Measurements from ENCODE around the gene ANKRD66. TPM values are rescaled to one million over a fixed set of nuclear protein-coding genes. Genes with fewer than 3 reads are reported as not detected.

Gene ANKRD66
- total RNA-seq (not detected), polyA plus RNA-seq (not detected)

DNA sequence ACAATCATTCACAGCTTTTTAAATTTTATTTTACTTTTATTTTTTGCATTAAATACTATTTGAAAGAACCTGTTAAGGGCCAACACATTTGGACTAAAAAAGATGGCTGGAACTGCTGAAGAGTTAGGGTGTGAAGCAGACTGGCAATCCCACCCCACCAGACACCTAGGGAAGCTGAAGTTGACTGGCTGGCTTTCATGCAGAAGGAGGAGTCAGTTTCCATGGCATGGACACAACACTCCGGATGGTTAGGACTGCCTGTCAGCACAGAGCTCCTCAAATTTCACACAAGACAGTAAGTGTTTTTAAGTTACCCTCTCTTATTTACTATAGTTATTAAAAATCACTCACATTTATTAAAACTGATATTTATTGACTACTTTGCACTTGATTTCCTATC, at the start of gene ANKRD66:
Gene ANKRD66 (plus strand): TSS at position 238 of the 400 bp plus-strand sequence. CDS start 5,016 bp downstream, outside the sequence.
- no peaks in the 10 kb centered on the region for H3K36me3 ChIP-seq (ENCODE audit: insufficient read depth, low read length)
- no peak for DNase-seq
- H3K4me3 Mint-ChIP-seq: no peak within 1 kb of the TSS
- H3K27me3 Mint-ChIP-seq: peaks cover 2 to 14% of the 10 kb centered on the region in 2 donors
- no peak within 1 kb of the TSS for H3K27ac ChIP-seq (ENCODE audit: low read depth, low read length)
- no peaks in the 10 kb centered on the region for H3K27me3 ChIP-seq (ENCODE audit: insufficient read depth, low read length, poor library complexity, severe bottlenecking)
- no peaks in the 10 kb centered on the region for H3K9me3 Mint-ChIP-seq
- no peak within 1 kb of the TSS for H3K4me3 ChIP-seq (ENCODE audit: low read length)
- no peaks in the 10 kb centered on the region for H3K4me1 Mint-ChIP-seq
- ChIA-PET POLR2A (no interaction called here), CTCF (no interaction called here)
- H3K9me3 ChIP-seq (ENCODE audit: low read length): no peaks in the 10 kb centered on the region
- H3K36me3 Mint-ChIP-seq: no peaks in the 10 kb centered on the region
- no peaks in the 10 kb centered on the region for H3K4me1 ChIP-seq (ENCODE audit: insufficient read depth, low read length)
- H3K27ac Mint-ChIP-seq: no peak within 1 kb of the TSS

GRCh38 chr6:46699970-46700369, 46.8 kb upstream of the ANKRD66 start:
- peaks cover 6% of the 10 kb centered on the region for H3K27me3 ChIP-seq (ENCODE audit: insufficient read depth, low read length, poor library complexity, severe bottlenecking)
- no peaks in the 10 kb centered on the region for H3K4me1 Mint-ChIP-seq
- H3K4me3 ChIP-seq (ENCODE audit: low read length): no peak overlapping the region
- H3K36me3 Mint-ChIP-seq: no peaks in the 10 kb centered on the region
- no peak overlapping the region for H3K27ac Mint-ChIP-seq
- H3K9me3 Mint-ChIP-seq: peaks cover 0 to 2% (median 0%) of the 10 kb centered on the region in 5 donors
- no peaks in the 10 kb centered on the region for H3K9me3 ChIP-seq (ENCODE audit: low read length)
- ChIA-PET POLR2A (no interaction called here), CTCF (no interaction called here)
- no peak for DNase-seq
- H3K4me3 Mint-ChIP-seq: no peak overlapping the region
- H3K4me1 ChIP-seq (ENCODE audit: insufficient read depth, low read length): no peaks in the 10 kb centered on the region
- H3K27me3 Mint-ChIP-seq: peaks cover 14 to 24% of the 10 kb centered on the region in 2 donors
- no peaks in the 10 kb centered on the region for H3K36me3 ChIP-seq (ENCODE audit: insufficient read depth, low read length)
- no peak overlapping the region for H3K27ac ChIP-seq (ENCODE audit: low read depth, low read length)

DNA sequence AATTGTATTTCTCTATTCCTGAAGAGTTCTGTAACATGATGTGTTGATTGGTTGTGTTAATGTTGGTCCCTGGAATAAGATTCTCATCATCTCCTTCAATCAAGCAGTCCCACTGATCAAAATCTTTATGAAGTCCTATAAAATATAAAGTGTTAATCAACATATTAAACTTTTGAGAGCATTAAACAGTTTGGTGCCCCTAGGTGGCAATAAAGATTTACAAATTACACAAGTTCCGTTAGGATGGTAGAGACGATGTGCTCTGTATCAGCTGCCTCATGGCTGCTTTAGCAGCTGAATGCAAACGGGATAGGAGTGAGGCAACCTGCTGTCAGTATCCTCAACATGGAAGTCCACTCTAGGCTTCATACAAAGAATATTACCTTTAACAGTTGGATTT, 42.2 kb upstream of the ANKRD66 start:
- H3K36me3 Mint-ChIP-seq: no peaks in the 10 kb centered on the region
- no peaks in the 10 kb centered on the region for H3K4me1 Mint-ChIP-seq
- H3K27ac Mint-ChIP-seq: no peak overlapping the region
- H3K9me3 Mint-ChIP-seq: peaks cover 0 to 3% (median 0%) of the 10 kb centered on the region in 5 donors
- Histone ChIP-seq H3K27ac (ENCODE audit: low read depth, low read length) (no peak overlapping the region), H3K4me3 (ENCODE audit: low read length) (no peak overlapping the region), H3K27me3 (ENCODE audit: insufficient read depth, low read length, poor library complexity, severe bottlenecking) (peaks cover 3% of the 10 kb centered on the region), H3K9me3 (ENCODE audit: low read length) (no peaks in the 10 kb centered on the region), H3K36me3 (ENCODE audit: insufficient read depth, low read length) (no peaks in the 10 kb centered on the region), H3K4me1 (ENCODE audit: insufficient read depth, low read length) (no peaks in the 10 kb centered on the region)
- CTCF ChIA-PET: no interaction called here
- H3K4me3 Mint-ChIP-seq: no peak overlapping the region
- peaks cover 6 to 34% of the 10 kb centered on the region in 2 donors for H3K27me3 Mint-ChIP-seq
- no peak for DNase-seq
- POLR2A ChIA-PET: no interaction called here

DNA sequence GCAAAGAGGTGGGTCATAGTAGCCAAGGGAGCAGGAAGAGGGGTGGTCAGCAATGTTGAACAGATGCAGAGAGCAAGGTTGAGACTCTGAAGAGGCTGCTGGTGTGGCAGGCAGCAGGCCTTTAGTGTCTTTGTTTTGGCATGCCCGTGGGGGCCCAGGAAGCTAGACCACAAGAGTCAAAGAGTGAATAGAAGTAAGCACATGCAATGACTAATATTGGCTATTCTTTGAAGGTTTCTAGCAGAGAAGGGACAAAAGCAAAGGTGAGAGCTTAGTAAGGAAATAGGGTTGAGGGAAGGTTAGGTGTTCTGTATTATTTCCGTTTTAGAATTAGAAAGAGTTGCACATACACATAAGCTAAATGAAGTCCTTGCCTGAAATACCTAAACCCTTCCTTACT, 40.3 kb upstream of the ANKRD66 start:
- POLR2A ChIA-PET: no interaction called here
- H3K9me3 Mint-ChIP-seq: peaks cover 0 to 3% (median 0%) of the 10 kb centered on the region in 5 donors
- no peaks in the 10 kb centered on the region for H3K4me1 ChIP-seq (ENCODE audit: insufficient read depth, low read length)
- no peaks in the 10 kb centered on the region for H3K9me3 ChIP-seq (ENCODE audit: low read length)
- H3K4me3 Mint-ChIP-seq: no peak overlapping the region
- peaks cover 8 to 40% of the 10 kb centered on the region in 2 donors for H3K27me3 Mint-ChIP-seq
- H3K36me3 ChIP-seq (ENCODE audit: insufficient read depth, low read length): no peaks in the 10 kb centered on the region
- no peaks in the 10 kb centered on the region for H3K4me1 Mint-ChIP-seq
- CTCF ChIA-PET: no interaction called here
- peak overlapping the region in 1 of 8 donors; percentile 47 for H3K27ac Mint-ChIP-seq
- no peak overlapping the region for H3K4me3 ChIP-seq (ENCODE audit: low read length)
- H3K27ac ChIP-seq (ENCODE audit: low read depth, low read length): no peak overlapping the region
- H3K27me3 ChIP-seq (ENCODE audit: insufficient read depth, low read length, poor library complexity, severe bottlenecking): peaks cover 3% of the 10 kb centered on the region
- DNase-seq: no peak
- H3K36me3 Mint-ChIP-seq: no peaks in the 10 kb centered on the region

- Histone ChIP-seq H3K27ac (ENCODE audit: low read depth, low read length) (no peak overlapping the region), H3K36me3 (ENCODE audit: insufficient read depth, low read length) (no peaks in the 10 kb centered on the region), H3K4me1 (ENCODE audit: insufficient read depth, low read length) (no peaks in the 10 kb centered on the region), H3K27me3 (ENCODE audit: insufficient read depth, low read length, poor library complexity, severe bottlenecking) (no peaks in the 10 kb centered on the region), H3K9me3 (ENCODE audit: low read length) (no peaks in the 10 kb centered on the region), H3K4me3 (ENCODE audit: low read length) (no peak overlapping the region)
- H3K9me3 Mint-ChIP-seq: no peaks in the 10 kb centered on the region
- no peaks in the 10 kb centered on the region for H3K36me3 Mint-ChIP-seq
- H3K4me1 Mint-ChIP-seq: no peaks in the 10 kb centered on the region
- H3K4me3 Mint-ChIP-seq: no peak overlapping the region
- peaks cover 1 to 28% of the 10 kb centered on the region in 2 donors for H3K27me3 Mint-ChIP-seq
- DNase-seq: no peak
- no peak overlapping the region for H3K27ac Mint-ChIP-seq
- ChIA-PET POLR2A (no interaction called here), CTCF (no interaction called here)
Observed at GRCh38 chr6:46711491-46711890, 35.2 kb upstream of the ANKRD66 start.

DNA sequence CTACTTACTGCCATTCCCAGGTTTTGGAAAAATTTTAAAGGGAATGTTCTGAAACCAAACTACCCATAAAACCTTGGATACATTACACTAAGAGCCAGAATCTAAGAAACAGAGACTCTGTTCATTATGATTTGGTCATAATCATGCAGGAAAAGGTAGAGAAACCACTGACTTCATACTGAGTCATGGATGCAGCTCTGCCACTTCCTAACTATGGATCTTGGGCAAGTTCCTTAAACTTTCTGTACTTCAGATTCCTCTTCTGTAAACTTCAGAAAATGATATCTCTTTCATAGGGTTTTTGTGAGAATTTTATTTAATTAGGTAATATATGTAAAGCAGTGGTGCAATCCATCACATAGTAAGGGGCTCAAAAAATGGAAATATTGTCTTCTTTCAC, 31.6 kb upstream of the ANKRD66 start:
- no peak overlapping the region for H3K4me3 Mint-ChIP-seq
- Histone ChIP-seq H3K27ac (ENCODE audit: low read depth, low read length) (no peak overlapping the region), H3K27me3 (ENCODE audit: insufficient read depth, low read length, poor library complexity, severe bottlenecking) (no peaks in the 10 kb centered on the region), H3K4me1 (ENCODE audit: insufficient read depth, low read length) (no peaks in the 10 kb centered on the region), H3K9me3 (ENCODE audit: low read length) (no peaks in the 10 kb centered on the region), H3K4me3 (ENCODE audit: low read length) (no peak overlapping the region), H3K36me3 (ENCODE audit: insufficient read depth, low read length) (no peaks in the 10 kb centered on the region)
- ChIA-PET POLR2A (no interaction called here), CTCF (no interaction called here)
- H3K36me3 Mint-ChIP-seq: no peaks in the 10 kb centered on the region
- peaks cover 0 to 3% (median 0%) of the 10 kb centered on the region in 3 donors for H3K4me1 Mint-ChIP-seq
- no peaks in the 10 kb centered on the region for H3K9me3 Mint-ChIP-seq
- H3K27me3 Mint-ChIP-seq: peaks cover 10 to 20% of the 10 kb centered on the region in 2 donors
- H3K27ac Mint-ChIP-seq: no peak overlapping the region
- DNase-seq: no peak

GRCh38 chr6:46719099-46719498, 27.6 kb upstream of the ANKRD66 start:
- Mint-ChIP-seq H3K4me3 (no peak overlapping the region), H3K27me3 (peaks cover 17 to 43% of the 10 kb centered on the region in 2 donors), H3K27ac (no peak overlapping the region), H3K4me1 (peaks cover 0 to 3% (median 0%) of the 10 kb centered on the region in 3 donors), H3K36me3 (no peaks in the 10 kb centered on the region), H3K9me3 (no peaks in the 10 kb centered on the region)
- ChIA-PET CTCF (no interaction called here), POLR2A (no interaction called here)
- Histone ChIP-seq H3K4me1 (ENCODE audit: insufficient read depth, low read length) (no peaks in the 10 kb centered on the region), H3K36me3 (ENCODE audit: insufficient read depth, low read length) (no peaks in the 10 kb centered on the region), H3K4me3 (ENCODE audit: low read length) (no peak overlapping the region), H3K27me3 (ENCODE audit: insufficient read depth, low read length, poor library complexity, severe bottlenecking) (no peaks in the 10 kb centered on the region), H3K9me3 (ENCODE audit: low read length) (no peaks in the 10 kb centered on the region), H3K27ac (ENCODE audit: low read depth, low read length) (no peak overlapping the region)
- DNase-seq: no peak

DNA sequence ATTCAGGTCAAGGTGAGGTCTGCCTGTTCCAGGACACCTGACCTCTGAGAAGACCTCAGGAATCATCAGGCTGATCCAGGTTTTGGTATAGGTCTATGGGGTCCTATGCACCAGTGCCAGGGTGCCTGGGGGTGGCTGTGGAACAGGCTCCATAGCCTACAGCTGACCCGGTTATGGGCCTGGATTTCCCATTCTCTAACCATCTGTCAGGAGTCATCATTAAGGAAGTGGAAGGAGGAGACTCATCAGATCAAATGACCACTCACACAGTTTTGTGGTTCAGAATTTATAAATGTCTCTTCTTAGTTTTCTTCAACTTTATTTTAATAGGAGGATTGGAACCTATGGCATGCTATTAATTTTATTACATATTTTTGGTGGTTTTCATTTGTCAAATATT, 26.3 kb upstream of the ANKRD66 start:
- H3K4me1 Mint-ChIP-seq: peaks cover 0 to 3% (median 0%) of the 10 kb centered on the region in 3 donors
- peaks cover 18 to 51% of the 10 kb centered on the region in 2 donors for H3K27me3 Mint-ChIP-seq
- no peaks in the 10 kb centered on the region for H3K9me3 Mint-ChIP-seq
- CTCF ChIA-PET: no interaction called here
- no peak overlapping the region for H3K27ac Mint-ChIP-seq
- no peaks in the 10 kb centered on the region for H3K36me3 ChIP-seq (ENCODE audit: insufficient read depth, low read length)
- H3K4me3 ChIP-seq (ENCODE audit: low read length): no peak overlapping the region
- no peaks in the 10 kb centered on the region for H3K4me1 ChIP-seq (ENCODE audit: insufficient read depth, low read length)
- no peaks in the 10 kb centered on the region for H3K9me3 ChIP-seq (ENCODE audit: low read length)
- no peaks in the 10 kb centered on the region for H3K27me3 ChIP-seq (ENCODE audit: insufficient read depth, low read length, poor library complexity, severe bottlenecking)
- H3K4me3 Mint-ChIP-seq: no peak overlapping the region
- no peak overlapping the region for H3K27ac ChIP-seq (ENCODE audit: low read depth, low read length)
- H3K36me3 Mint-ChIP-seq: no peaks in the 10 kb centered on the region
- POLR2A ChIA-PET: no interaction called here
- DNase-seq: no peak

- Mint-ChIP-seq H3K4me1 (peaks cover 1 to 9% (median 5%) of the 10 kb centered on the region in 3 donors), H3K27me3 (peaks cover 30 to 59% of the 10 kb centered on the region in 2 donors), H3K27ac (no peak overlapping the region), H3K9me3 (no peaks in the 10 kb centered on the region), H3K4me3 (no peak overlapping the region), H3K36me3 (no peaks in the 10 kb centered on the region)
- DNase-seq: no peak
- ChIA-PET POLR2A (no interaction called here), CTCF (no interaction called here)
- Histone ChIP-seq H3K4me1 (ENCODE audit: insufficient read depth, low read length) (no peaks in the 10 kb centered on the region), H3K27ac (ENCODE audit: low read depth, low read length) (no peak overlapping the region), H3K9me3 (ENCODE audit: low read length) (no peaks in the 10 kb centered on the region), H3K27me3 (ENCODE audit: insufficient read depth, low read length, poor library complexity, severe bottlenecking) (no peaks in the 10 kb centered on the region), H3K36me3 (ENCODE audit: insufficient read depth, low read length) (no peaks in the 10 kb centered on the region), H3K4me3 (ENCODE audit: low read length) (no peak overlapping the region)
Observed at GRCh38 chr6:46729787-46730326, 16.9 kb upstream of the ANKRD66 start.
